Gastroesophageal sphincter (tissue), 4 donors: ENCODE results near the gene ULK3. TPM values are rescaled to one million over a fixed set of nuclear protein-coding genes. Genes with fewer than 3 reads are reported as not detected.

ENCODE experiments used
- ATAC-seq: fragments of 150-250 bp; one replicate; pipeline ENCODE4 v1.9.1; 2016; ENCODE audit warnings: mild to moderate bottlenecking, moderate library complexity
- H3K27ac ChIP-seq, 4 donors: fragments of 200-600 bp; sonication (generic) in 3 of 4; 1 replicate in 3 of 4; 2 replicates in 1 of 4; pipeline ENCODE4 v1.5.1; 2016 to 2019
- H3K27me3 ChIP-seq: fragments of 200-600 bp; sonication (generic); one replicate; pipeline ENCODE4 v1.5.1; 2019
- H3K36me3 ChIP-seq, 2 donors: fragments of 200-600 bp; sonication (generic); one replicate each; pipeline ENCODE4 v1.5.1; 2019; ENCODE audit warnings: control low read depth in 1 of 2
- H3K4me1 ChIP-seq, 3 donors: fragments of 200-600 bp; sonication (generic); 1 replicate in 2 of 3; 2 replicates in 1 of 3; pipeline ENCODE4 v1.5.1; 2016 to 2019; ENCODE audit warnings: control low read depth in 2 of 3
- H3K4me3 ChIP-seq, 2 donors: fragments of 200-600 bp; sonication (generic); one replicate each; pipeline ENCODE4 v1.5.1; 2019; ENCODE audit warnings: mild to moderate bottlenecking in 1 of 2, moderate library complexity in 1 of 2
- H3K9me3 ChIP-seq, 3 donors: fragments of 200-600 bp; sonication (generic); one replicate each; pipeline ENCODE4 v1.5.1; 2017 to 2019; ENCODE audit warnings: control low read depth in 2 of 3
- EP300 ChIP-seq: sonication (generic); formaldehyde crosslinking; IDR thresholded peaks from one replicate; pipeline ENCODE4 v1.6.1; 2017; ENCODE audit warnings: antibody characterized with exemption, mild to moderate bottlenecking
- POLR2A ChIP-seq, 2 donors: fragments of 450-650 bp; IDR thresholded peaks; one replicate each; pipeline ENCODE4 v1.6.1; 2017; ENCODE audit warnings: antibody characterized with exemption in 2 of 2, mild to moderate bottlenecking in 2 of 2, moderate library complexity in 1 of 2
- POLR2AphosphoS5 ChIP-seq: sonication (generic); formaldehyde crosslinking; IDR thresholded peaks from one replicate; pipeline ENCODE4 v1.6.1; 2017; ENCODE audit warnings: antibody characterized with exemption
- WGBS, 2 donors: methylation state at CpG; one replicate each; pipeline ENCODE4 v1.1.5; 2018; ENCODE audit warnings: low coverage in 1 of 2; 5-methylcytosine and 5-hydroxymethylcytosine counted together
- total RNA-seq, 4 donors: library from RNA; depleted of rRNA; stranded (reverse); fragments of >200 nt; gene quantifications; one replicate each; pipeline ENCODE4 v1.1.0, GENCODE V29; 2016
- TF ChIP-seq, protein P1 (sequence below), 4 experiments: fragments of 200-600 bp in 2 of 4; fragments of 450-650 bp in 2 of 4; sonication (generic) in 1 of 4; IDR thresholded peaks; one replicate each; pipeline ENCODE4 v1.5.1; 2017 to 2019; ENCODE audit warnings: antibody characterized with exemption in 4 of 4, mild to moderate bottlenecking in 2 of 4, moderate library complexity in 2 of 4

Gene ULK3
- total RNA-seq, 4 donors from 2014 or later, result 26.4 to 51.8 (median 32.7) TPM

DNA sequence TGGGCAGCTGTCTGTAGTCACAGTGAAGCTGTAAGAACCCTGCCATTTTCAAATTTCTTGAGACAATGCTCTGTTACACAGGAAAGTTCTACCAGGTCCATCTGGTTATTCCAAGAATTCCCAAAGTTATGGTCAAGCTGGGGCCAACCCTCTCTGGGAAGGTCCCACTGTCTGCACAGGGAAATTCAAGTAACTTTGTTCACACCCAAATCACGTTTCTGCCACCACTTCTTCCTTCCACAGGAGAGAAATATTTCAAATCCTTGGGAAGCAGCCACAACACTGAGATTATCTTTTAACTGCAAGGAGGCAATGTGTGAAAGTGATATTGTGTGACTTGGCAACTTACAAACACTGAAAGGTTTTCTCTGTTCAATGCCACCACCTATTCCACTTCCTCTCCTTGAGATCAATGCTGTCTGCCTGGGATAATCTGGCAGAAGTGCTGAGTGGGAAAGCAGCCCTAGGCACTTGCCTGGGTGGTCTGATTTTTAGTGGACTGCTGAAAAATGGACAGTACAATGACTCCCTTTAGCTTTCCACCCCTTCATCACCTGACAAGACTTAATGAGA is 24.6 kb upstream of the ULK3 start:
- TF ChIP-seq POLR2AphosphoS5, result no peak
- TF ChIP-seq POLR2A (IDR thresholded peaks at IDR 0.05), result no peak
- TF ChIP-seq EP300, result no peak
- TF ChIP-seq, protein P1, sequence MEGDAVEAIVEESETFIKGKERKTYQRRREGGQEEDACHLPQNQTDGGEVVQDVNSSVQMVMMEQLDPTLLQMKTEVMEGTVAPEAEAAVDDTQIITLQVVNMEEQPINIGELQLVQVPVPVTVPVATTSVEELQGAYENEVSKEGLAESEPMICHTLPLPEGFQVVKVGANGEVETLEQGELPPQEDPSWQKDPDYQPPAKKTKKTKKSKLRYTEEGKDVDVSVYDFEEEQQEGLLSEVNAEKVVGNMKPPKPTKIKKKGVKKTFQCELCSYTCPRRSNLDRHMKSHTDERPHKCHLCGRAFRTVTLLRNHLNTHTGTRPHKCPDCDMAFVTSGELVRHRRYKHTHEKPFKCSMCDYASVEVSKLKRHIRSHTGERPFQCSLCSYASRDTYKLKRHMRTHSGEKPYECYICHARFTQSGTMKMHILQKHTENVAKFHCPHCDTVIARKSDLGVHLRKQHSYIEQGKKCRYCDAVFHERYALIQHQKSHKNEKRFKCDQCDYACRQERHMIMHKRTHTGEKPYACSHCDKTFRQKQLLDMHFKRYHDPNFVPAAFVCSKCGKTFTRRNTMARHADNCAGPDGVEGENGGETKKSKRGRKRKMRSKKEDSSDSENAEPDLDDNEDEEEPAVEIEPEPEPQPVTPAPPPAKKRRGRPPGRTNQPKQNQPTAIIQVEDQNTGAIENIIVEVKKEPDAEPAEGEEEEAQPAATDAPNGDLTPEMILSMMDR (IDR thresholded peaks at IDR 0.05), result no peak
- H3K36me3 ChIP-seq, result no peaks in the 10 kb centered on the region
- no peak overlapping the region for H3K4me3 ChIP-seq
- no peaks in the 10 kb centered on the region for H3K27me3 ChIP-seq
- no peak for ATAC-seq
- peaks cover 2 to 85% (median 54%) of the 10 kb centered on the region in 3 donors for H3K4me1 ChIP-seq
- H3K27ac ChIP-seq, result peak overlapping the region in 3 of 4 donors; percentile 94 to 96 (median 95)
- 17 to 25% methylated on average over 1 of the region's 1 CpG for WGBS, 2 donors
- H3K9me3 ChIP-seq, result no peaks in the 10 kb centered on the region

DNA sequence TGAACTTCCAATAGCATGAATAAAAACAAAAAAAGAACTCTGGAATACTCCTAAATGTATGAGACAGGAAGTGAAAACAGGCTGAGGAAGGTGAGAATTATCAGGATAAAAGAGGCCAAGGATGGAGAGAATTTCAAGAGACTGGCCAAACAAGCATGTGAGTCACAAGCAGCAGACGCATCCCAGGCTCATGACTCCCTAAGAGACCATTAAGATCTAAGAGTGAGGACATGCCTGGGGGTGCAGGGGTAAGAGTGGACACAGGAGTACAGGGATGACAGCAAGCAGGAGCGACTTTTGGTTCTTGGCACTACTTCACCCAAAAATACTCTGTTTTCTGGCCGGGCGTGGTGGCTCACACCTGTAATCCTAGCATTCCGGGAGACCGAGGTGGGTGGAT is 23.1 kb upstream of the ULK3 start:
- Histone ChIP-seq H3K36me3 (no peaks in the 10 kb centered on the region), H3K27ac (peak overlapping the region in 2 of 4 donors; percentile 35 to 66), H3K27me3 (no peaks in the 10 kb centered on the region), H3K4me1 (peaks cover under 1 to 70% (median 43%) of the 10 kb centered on the region in 3 donors), H3K4me3 (no peak overlapping the region), H3K9me3 (no peaks in the 10 kb centered on the region)
- TF ChIP-seq EP300 (no peak), POLR2AphosphoS5 (no peak), POLR2A (IDR thresholded peaks at IDR 0.05) (no peak)
- TF ChIP-seq, protein P1 (IDR thresholded peaks at IDR 0.05), result no peak
- no peak for ATAC-seq
- 56 to 68% methylated on average over 2 to 3 of the region's 6 CpGs for WGBS, 2 donors

DNA sequence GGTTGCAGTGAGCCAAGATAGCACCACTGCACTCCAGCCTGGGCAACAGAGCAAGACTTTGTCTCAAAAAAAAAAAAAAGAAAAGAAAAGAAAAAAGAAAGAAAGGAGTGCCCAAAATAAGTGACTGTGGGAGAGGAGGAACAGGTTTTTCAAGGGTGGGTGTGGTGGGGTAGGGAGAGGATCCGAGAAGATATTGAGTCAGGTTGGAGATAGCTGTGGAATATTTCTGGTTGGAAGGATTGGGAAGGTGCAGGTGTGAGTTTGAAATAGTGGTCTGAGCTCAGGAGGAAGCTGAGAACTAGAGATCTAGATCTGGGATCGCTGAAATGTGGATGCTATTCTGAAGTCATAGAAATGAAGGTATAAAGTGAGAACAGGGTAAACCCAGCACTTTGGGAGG is 22.4 kb upstream of the ULK3 start:
- Histone ChIP-seq H3K27me3 (no peaks in the 10 kb centered on the region), H3K9me3 (no peaks in the 10 kb centered on the region), H3K4me3 (no peak overlapping the region), H3K4me1 (peaks cover 0 to 62% (median 37%) of the 10 kb centered on the region in 3 donors), H3K36me3 (no peaks in the 10 kb centered on the region), H3K27ac (no peak overlapping the region)
- WGBS, 2 donors, result 70 to 96% methylated on average over 2 of the region's 2 CpGs
- no peak for TF ChIP-seq POLR2A (IDR thresholded peaks at IDR 0.05)
- TF ChIP-seq, protein P1 (IDR thresholded peaks at IDR 0.05), result no peak
- TF ChIP-seq POLR2AphosphoS5, result no peak
- no peak for TF ChIP-seq EP300
- no peak for ATAC-seq

DNA sequence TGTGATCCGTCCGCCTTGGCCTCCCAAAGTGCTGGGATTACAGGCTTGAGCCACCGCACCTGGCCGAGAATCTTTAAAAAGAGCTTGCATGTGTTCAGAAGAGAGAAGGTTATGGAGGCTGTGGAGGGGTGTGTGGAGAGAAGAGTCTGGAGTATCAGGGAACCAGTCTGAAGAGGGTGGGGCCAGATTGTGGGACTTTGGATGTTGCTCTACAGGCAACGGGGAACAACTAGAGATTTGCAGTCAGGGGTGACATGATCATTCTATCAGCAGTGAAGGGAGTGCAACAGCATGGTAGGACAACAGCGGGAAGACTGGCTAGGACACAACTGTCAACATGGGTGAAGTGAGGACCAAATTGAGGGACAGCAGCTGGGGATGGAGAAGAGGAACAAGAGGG is 21.3 kb upstream of the ULK3 start:
- H3K4me1 ChIP-seq, result peaks cover 0 to 60% (median 31%) of the 10 kb centered on the region in 3 donors
- no peaks in the 10 kb centered on the region for H3K27me3 ChIP-seq
- whole genome bisulfite sequencing, 2 donors, result 63 to 84% methylated on average over 1 to 5 of the region's 6 CpGs
- ATAC-seq, result no peak
- TF ChIP-seq POLR2A (IDR thresholded peaks at IDR 0.05) (no peak), POLR2AphosphoS5 (no peak), EP300 (no peak)
- TF ChIP-seq, protein P1 (IDR thresholded peaks at IDR 0.05), result no peak
- no peak overlapping the region for H3K4me3 ChIP-seq
- H3K9me3 ChIP-seq, result no peaks in the 10 kb centered on the region
- peak overlapping the region in 2 of 4 donors; percentile 18 to 52 for H3K27ac ChIP-seq
- no peaks in the 10 kb centered on the region for H3K36me3 ChIP-seq
